PC-3 (cell line): ENCODE results near the gene POLA1.

Experiments used
- CTCF ChIP-seq: fragments of 300-600 bp; sonication (generic); conservative IDR thresholded peaks from 2 replicates; pipeline ENCODE4 v1.5.1; 2017; ENCODE audit warnings: antibody characterized with exemption, low read depth, mild to moderate bottlenecking, low read length
- EZH2 ChIP-seq: fragments of 300-600 bp; sonication (generic); IDR thresholded peaks from one replicate; pipeline ENCODE4 v1.6.1; 2017; ENCODE audit warnings: antibody characterized with exemption, mild to moderate bottlenecking, low read length; ENCODE audit not compliant: unreplicated experiment
- EZH2phosphoT487 ChIP-seq: fragments of 300-600 bp; sonication (generic); IDR thresholded peaks from 2 replicates; pipeline ENCODE4 v1.6.1; 2018; ENCODE audit warnings: mild to moderate bottlenecking, antibody characterized with exemption, low read length, borderline replicate concordance

GRCh38 chrX:24673424-24673823, 20.3 kb upstream of the POLA1 start:
- no peak for TF ChIP-seq CTCF
- TF ChIP-seq EZH2 = no peak
- TF ChIP-seq EZH2phosphoT487 = no peak
